Fibroblast of skin of right quadriceps (primary cell): ENCODE data around the gene PREX1.
"Not testable (repeated sequence)": the region's sequence is repeated elsewhere in the genome, so short reads cannot be mapped to it uniquely, and the experiment has no call there.

Source experiments
- DNase-seq: peaks from one replicate; pipeline ENCODE4 v3.0.0-alpha.2; 2013

The PREX1 gene, protein sequence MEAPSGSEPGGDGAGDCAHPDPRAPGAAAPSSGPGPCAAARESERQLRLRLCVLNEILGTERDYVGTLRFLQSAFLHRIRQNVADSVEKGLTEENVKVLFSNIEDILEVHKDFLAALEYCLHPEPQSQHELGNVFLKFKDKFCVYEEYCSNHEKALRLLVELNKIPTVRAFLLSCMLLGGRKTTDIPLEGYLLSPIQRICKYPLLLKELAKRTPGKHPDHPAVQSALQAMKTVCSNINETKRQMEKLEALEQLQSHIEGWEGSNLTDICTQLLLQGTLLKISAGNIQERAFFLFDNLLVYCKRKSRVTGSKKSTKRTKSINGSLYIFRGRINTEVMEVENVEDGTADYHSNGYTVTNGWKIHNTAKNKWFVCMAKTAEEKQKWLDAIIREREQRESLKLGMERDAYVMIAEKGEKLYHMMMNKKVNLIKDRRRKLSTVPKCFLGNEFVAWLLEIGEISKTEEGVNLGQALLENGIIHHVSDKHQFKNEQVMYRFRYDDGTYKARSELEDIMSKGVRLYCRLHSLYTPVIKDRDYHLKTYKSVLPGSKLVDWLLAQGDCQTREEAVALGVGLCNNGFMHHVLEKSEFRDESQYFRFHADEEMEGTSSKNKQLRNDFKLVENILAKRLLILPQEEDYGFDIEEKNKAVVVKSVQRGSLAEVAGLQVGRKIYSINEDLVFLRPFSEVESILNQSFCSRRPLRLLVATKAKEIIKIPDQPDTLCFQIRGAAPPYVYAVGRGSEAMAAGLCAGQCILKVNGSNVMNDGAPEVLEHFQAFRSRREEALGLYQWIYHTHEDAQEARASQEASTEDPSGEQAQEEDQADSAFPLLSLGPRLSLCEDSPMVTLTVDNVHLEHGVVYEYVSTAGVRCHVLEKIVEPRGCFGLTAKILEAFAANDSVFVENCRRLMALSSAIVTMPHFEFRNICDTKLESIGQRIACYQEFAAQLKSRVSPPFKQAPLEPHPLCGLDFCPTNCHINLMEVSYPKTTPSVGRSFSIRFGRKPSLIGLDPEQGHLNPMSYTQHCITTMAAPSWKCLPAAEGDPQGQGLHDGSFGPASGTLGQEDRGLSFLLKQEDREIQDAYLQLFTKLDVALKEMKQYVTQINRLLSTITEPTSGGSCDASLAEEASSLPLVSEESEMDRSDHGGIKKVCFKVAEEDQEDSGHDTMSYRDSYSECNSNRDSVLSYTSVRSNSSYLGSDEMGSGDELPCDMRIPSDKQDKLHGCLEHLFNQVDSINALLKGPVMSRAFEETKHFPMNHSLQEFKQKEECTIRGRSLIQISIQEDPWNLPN (N-terminal part only)

DNA sequence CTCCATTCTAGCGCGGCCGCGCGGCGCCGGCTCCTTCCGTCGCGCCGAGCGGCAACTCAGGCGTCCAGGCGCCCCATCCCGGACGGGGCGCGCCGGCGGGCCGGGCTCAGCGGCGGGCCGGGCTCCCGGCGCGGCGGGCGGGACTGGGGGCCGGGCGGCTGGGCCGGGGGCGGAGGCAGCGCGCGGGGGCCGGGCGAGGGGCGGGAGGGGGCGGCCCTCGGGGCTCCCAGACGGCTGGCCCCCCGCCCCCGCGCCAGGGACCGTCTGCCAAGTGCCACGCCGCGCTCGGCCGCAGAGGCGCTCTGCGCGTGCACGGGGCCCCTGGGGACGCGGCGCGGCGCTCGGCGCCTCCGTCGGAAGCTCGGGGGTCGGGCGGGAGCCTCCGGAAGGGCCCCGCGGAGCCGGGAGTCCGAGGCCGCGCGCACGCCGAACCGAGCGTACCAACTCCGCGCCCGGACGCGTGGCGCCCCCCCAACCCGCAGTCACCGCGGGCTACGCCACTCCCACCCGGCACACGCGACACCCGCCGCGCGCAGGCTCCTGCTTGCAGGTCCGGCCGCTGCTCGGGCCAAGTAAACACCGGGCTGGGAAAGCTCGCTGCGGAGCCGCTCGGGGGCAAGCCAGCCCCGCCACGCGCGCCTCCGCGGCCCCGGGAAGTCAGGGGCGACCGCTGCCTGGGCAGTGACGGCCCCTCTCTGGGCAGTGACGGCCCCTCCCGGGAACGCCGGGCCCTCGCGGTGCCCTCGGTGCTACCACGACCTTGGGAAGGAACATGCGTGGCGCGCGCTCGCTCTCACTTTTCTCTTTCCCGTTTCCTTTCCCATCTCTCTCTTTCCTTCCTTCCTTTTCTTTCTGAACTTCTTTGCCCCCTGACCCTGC, at the start of gene PREX1:
Gene PREX1 (minus strand): TSS at position 145 of the 879 bp plus-strand sequence. CDS start 139 bp downstream, at position 6.
- DNase-seq, result peak; percentile 88

DNA sequence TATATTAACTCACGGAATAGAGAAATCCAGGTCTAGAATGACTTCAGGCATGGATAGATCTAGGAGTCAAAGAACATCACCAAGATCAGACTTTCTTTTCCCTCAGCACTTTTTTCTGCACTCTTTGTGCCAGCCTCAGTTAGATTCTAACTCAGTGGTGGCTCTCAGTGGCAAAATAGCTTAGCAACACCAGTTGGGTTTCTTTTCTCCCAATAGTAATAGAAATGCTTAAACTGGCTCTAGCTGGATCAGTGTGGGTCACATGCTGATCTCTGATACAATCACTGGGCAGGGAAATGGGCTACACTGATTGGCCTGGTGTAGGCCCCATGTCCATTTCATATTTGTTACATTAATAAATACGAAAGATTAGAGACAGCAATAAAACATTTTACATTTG, 49.5 kb upstream of the PREX1 start:
- DNase-seq, result no peak

DNA sequence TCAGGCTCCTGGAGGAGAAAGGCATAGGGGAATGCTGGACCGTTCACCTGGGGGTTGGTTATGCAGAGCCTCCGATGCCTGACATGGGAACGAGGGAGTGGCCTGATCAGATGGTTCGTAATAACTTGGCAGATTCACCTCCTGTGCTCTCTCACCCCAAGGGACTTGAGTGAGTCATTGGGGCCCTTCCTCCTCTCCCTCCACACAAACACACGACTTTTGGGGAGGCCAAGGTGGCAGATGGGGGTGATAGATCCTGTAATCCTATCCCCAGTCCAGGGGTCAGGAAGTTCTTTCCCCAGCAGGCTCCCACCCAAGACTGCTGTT, 48.1 kb upstream of the PREX1 start:
- DNase-seq, result peak; percentile 36

DNA sequence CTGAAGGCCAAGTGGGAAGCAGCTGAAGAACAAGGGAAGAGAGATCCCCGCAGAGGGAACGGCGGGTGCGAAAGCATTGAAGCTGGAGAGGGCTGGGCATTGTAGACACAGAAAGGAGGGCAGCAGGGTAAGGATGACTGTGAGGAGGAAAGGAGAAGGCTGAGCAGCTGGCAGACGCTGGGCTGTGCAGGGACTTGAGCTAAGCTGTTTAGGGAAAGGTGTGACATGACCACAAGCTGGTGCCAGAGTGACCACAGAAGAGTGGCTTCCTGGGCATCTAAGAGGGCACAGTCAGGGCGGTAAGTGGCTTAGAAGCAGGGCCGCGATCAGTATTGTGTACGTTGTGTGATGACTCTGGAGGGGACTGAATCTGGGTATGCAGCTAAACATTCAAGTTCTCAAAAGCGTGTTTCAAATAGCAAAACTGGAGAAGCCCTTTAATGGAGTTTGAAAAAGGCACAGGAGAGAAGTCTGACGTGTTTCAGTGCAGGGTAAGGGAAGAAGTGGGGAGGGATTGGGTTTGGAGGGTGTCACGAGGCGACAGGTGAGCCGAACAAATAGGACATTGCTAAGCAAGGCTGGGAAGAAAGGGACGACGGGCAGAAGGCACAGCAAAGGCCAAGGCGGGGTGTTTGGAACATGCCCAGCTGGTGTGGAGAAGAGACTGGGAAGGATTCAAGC, 47.6 kb upstream of the PREX1 start:
- no peak for DNase-seq

DNA sequence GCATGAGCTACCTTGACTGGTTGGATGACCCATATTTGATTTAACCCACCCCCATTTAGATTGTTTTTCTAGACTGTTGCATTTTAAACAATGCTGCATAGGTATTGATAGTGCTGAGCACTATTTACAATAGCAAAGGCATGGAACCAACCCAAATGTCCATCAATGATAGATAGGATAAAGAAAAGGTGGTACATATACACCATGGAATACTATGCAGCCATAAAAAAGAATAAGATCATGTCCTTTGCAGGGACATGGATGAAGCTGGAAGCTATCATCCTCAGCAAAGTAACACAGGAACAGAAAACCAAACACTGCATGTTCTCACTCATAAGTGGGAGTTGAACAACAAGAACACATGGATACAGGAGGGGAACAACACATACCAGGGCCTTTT, 41.6 kb upstream of the PREX1 start:
- DNase-seq, result not testable (repeated sequence)

DNA sequence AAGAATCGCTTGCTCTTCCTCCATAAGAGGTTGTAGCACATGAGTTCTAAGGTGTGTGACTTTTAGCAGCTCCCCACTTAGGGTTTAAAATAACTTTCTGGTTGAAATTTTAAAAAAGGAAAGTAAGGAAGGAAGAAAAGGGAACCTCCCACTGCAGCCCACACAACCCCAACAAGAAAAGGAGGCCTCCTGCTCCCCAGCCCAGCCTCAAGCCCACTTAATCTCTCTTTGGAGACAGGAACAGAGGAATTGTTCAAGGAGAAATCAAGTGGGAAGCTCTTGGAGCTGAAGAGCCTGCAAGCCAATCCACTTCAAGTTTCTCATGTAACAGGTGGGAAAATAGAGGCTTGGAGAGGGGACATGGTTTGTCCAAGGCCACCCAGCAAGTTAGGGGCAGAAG, 39.1 kb upstream of the PREX1 start:
- no peak for DNase-seq

DNA sequence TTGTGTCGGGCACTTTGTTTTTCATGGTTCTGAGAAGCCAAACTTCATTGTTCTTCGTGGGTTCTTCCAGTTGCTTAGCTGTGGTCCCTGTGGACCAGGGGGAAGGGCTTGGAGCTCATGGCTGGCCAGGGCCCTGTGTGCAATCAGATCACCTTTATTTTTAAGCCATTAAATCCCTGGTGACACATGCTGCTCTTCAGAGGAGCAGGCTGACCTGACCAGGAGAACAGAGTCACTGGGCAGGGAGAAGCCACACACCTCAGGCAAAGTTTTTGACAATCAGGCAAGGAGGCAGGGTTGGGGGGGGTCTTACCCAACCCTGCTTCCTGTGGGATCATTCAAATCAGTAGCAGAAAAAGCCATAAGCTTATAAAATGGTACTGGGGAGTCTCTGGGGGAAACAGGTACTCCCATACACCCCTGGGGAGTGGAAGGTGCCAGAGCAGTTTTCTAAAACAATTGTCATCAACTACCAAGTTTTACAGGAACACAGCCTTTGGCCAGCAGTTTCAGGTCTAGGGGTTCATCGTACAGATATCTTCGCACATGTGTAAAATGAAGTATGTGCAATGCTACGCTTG, 37.0 kb upstream of the PREX1 start:
- no peak for DNase-seq

DNA sequence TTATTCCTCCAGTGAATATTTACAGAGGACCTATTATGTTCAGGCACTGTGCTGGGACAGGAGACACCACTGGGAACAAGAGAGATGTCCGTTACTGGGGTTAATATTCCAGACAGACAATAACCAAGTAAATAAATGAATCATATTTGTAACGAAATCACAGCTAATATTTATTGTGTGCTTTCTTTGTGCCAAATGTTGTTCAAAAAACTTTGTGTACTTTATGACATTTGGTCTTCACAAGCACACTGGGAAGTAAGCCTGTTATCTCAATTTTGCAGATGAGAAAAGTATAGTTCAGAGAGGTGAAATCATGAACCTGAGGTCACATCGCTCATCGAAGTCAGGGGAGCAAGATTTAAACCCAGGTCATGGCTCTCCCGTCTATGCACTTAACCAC, 36.5 kb upstream of the PREX1 start:
- DNase-seq, result no peak

DNA sequence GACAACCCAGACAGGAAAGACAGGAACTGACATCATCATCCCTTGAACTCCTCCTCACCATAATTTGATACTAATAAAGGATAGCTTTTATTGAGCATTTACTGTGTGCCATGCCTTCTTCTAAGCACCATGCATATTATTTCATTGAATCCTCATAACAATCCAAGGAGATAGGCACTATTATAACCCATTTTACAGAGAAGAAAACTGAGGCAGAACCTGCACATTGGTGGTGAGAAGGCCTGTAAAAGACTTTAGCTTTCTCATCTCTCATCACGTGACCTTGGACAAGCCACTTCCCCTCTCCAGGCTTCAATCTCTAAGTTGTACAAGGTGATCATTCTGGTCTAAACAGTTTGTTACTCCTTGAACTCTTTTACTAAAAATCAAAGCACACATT, 34.5 kb upstream of the PREX1 start:
- DNase-seq, result no peak

DNA sequence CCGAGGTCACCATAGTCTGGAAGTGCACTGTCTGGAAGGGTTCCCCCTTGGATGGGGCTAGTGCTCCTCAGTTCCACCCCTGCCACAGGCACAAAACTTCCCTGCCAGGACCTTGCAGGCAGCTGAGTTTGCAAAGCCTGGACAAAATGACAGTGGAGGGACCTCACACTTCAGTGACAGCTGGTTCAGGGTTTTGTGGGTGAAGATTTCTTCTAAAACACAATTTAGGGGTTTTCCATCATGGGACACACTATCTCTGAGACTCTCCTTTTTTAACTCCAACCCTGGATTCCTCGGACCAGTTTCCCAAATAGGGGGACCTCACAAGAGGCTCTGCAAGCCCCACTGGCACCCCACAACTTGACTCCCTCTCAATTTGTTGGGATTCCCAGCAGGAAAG, 33.6 kb upstream of the PREX1 start:
- DNase-seq, result no peak

DNA sequence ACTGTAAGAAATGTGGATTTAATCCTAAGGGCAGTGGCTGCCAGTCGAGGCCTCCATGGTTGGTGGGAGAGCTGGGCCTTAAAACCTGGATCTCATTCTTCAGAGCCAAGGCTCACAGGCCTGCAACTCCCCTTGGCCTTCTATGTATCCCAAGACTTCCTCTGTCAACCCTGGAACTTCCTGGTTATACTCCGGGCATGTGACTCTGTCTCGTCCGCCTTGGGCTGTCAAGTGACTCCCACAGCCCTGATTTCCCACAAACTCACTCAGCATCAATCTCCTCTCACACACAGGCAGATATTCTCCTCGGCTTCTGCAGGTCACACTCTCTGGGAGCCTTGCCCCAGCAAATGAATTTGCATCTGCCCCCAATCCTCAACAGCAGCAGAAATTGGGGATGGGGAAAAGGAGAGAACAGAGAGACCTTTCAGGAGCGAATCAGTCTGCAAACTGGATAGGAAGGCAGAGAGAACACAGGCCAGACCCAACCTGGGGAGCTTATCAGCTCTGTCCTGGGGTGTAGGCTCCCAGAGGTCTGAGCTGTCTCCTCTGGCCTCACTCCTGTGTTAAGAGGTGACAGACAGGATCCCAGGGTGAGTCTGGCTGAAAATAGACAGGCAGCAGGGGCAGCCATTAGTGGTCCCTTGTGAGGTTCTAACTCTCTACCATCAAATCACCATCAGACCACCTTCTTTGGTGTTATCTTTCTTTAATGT, 30.4 kb upstream of the PREX1 start:
- DNase-seq, result no peak

DNA sequence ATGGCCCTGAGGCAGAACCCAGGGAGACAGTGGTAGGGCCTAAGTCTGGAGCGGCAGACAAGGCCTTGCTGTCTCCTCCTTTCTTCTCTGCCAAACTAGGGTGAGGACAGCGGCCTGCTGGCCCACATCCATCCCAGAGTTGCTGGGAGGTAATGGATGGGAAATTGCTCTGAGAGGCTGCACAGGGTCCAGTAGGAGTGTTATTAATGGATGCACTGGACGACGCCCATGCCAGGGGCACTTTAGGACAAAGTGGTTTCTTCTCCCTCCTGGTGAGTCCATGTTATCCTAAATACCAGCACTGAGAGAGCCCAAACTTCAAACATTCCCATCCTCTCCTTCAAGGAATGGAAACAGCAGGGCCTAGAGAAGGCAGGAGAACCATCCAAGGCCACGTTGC, 28.3 kb upstream of the PREX1 start:
- no peak for DNase-seq

DNA sequence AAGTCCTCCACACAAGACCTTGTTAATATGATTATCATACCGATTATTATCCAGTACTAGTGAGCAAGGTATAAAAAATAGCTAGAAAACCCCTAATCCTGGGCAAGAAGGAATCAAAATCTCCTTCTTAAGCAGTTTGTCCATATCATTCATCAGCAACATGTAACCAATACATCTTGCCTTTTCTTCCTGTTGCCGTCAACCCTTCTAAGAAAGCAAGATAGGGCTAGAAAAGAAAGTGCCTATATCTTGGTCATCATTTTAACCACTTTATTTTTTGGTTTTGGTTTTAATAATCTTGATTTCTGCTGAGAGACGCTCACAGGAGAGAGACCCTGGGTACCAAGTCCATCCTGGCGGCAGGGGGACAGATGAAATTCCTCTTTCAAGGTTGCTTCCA, 27.2 kb upstream of the PREX1 start:
- no peak for DNase-seq

DNA sequence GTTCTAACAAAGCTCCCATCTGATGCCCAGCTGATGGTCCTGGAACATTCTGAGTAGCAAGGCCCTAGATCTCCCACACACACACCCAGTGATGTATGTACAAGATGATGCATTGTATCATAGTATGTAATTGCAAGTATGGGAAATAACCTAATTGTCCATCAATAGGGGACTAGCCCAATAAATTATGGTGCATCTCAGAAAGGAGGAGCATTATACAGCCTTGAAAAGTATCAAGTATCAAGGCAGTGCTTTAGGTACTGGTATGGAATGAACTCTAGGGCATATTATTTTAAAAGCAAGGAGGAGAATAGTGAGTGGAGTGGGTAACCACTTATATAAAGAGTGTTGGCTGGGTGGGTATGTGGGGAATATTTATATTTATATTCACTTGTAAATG, 24.8 kb upstream of the PREX1 start:
- DNase-seq, result no peak

DNA sequence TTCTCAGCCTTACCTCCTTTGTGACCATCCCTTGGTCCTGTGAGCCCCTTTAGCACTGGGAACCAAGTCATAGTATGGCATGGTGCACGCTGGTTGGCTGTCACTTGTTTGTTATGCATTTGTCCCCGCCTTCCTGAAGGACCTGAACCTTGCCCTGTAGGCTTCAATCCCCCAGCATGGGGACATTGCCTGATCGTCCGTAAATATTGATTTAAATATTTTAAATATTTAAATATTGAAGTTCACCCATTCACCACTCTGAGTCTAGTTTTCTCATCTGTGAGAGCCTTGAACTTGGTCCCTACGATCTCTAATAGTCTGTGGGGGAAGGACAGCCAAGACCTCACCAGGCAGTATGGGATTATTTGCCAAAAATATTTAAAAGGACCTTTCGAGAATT, 23.8 kb upstream of the PREX1 start:
- DNase-seq, result no peak

DNA sequence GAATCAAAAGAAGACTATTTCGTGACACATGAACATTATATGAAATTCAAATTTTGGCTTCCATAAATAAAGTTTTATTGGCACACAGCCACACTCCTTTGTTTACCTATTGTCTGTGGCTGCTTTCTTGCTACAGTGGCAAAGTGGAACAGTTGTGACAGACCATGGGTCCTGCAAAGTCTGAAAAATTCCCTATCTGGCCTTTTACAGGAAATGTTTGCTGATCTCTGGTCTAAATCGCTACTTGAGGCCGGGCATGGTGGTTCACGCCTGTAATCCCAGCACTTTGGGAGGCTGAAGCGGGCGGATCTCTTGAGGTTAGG, 23.1 kb upstream of the PREX1 start:
- DNase-seq, result no peak

DNA sequence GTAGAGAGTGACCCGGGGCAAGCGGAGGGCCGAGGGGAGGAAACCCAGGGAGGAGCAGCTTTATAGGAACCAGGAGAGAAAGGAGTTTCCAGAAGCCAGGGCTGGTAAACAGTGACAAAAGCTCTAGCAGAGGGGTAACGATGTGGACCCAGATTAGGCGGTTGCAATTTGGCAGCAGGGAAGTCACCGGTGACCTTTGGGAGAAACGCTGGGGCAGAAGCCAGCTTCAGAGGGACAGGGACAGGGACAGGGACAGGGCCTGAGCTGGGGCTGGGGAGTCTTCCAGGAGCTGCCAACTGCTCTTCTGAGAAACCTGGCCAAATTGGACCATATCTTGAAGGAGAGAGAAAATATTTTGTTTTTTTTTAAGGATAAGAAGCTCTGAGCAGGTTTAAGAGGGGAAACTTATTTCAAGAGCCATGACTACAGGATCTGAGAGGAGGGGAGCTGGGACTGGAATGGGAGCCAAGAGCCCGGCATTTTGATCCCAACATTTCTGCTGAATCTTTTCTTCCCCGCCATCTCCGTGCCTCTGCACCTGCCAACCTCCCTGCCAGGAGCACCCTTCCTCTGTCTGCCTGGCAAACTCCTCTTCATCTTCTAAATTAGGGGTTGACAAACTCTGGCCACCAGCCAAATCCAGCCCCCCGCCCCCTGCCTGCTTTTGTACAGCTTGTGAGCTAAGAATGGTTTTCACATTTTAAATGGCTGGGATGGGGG, 22.6 kb upstream of the PREX1 start:
- no peak for DNase-seq

DNA sequence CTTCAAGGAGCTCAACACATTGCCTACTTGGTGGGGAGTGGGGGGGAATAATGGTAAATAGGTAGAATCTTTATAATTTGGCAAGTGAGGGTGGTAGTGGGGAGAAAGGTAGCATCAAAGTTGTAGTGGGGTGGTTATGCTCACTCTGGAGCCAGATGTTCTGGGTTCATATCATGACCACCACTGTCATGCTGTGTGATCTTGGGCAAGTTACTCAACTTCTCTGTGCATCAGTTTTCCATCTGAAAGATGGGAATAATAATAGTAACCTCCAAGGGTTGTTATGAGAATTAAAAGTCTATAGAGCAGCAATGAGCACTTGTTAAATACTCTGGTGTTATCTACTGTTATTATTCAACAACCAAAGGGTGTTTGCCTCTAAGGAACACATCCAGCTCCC, 22.0 kb upstream of the PREX1 start:
- DNase-seq, result no peak

DNA sequence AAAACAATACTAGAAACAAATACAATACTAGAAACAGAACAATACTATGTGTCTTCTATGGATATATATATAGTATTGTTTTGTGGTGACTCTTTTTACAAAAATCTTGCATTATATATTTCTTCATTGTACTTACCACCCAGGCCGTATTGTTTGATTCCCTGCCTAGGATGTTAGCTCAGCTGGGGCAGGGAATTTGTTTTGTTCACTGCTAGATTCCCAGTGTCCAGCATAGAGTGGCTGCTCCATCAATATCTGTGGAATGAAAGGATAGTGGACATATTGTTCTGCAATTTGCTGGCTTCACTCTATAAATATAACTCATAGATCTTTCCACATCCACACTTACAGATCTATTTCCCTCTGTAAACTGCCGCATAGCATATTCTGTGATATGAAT, 21.5 kb upstream of the PREX1 start:
- no peak for DNase-seq

DNA sequence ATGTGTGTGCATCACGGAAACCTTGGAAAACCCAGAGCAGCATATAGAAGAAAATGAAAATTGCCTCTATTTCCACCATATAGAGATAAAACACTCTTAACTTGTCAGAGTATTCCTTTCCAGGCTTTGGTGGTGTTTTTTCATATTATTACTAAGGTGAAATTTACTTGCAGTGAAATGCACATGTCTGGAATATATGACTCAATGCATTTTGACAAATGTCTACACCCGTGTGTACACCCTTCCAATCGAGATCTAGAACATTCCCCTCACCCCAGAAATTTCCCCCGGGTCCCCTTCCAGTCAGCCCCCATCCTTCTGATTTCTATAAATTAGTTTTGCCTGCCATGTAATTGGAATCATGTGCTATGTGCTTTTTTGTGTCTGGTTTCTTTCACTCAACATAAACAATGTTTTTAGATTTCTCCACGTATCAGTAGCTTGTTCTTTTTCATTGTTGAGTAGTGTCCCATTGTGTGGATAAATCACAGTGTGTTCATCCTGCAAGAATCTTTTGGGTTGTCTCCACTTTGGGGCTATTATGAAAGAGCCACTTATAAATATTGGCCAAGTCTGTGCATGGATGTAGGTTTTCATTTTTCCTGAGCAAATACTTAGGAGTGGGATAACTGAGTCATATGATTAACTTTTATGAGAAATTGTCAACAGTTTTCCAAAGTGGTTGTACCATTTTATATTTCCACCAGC, 19.9 kb upstream of the PREX1 start:
- DNase-seq, result no peak
